Colonic mucosa (tissue), 4 donors: Measurements from ENCODE around the gene SLC7A11. TPM values are rescaled to one million over a fixed set of nuclear protein-coding genes. Genes with fewer than 3 reads are reported as not detected.

Experiments
- DNase-seq: peaks from one replicate; pipeline ENCODE4 v3.0.0-alpha.2; 2020
- H3K27ac ChIP-seq: fragments of 200-600 bp; one replicate; pipeline ENCODE4 v1.8.0; 2021
- H3K27me3 ChIP-seq: fragments of 200-600 bp; one replicate; pipeline ENCODE4 v1.8.0; 2021
- H3K36me3 ChIP-seq: fragments of 200-600 bp; one replicate; pipeline ENCODE4 v1.8.0; 2021
- H3K4me1 ChIP-seq: fragments of 200-600 bp; one replicate; pipeline ENCODE4 v1.8.0; 2021; ENCODE audit warnings: mild to moderate bottlenecking
- H3K4me3 ChIP-seq: fragments of 200-600 bp; one replicate; pipeline ENCODE4 v1.8.0; 2021
- H3K9ac ChIP-seq, 2 donors: one replicate each; pipeline ENCODE4 v1.7.0; 2013; ENCODE audit warnings: control low read depth in 2 of 2, low read depth in 2 of 2, low read length in 2 of 2
- H3K9me3 ChIP-seq: fragments of 200-600 bp; one replicate; pipeline ENCODE4 v1.8.0; 2021
- intact Hi-C: fragments of 100-400 bp; cut with DNase I; formaldehyde crosslinking; loops from one replicate; pipeline ENCODE4 v1.14.1; 2022
- total RNA-seq, 2 donors: library from RNA; stranded (reverse); fragmentation: NEBNext Ultra II Directional in 1 of 2; extraction: Animal tissue kit (Norgen Biotek cat#: 25700) in 1 of 2; gene quantifications; one replicate each; pipeline ENCODE4 v1.2.1, GENCODE V29; 2021
- TF ChIP-seq, protein P1 (sequence below): fragments of 200-600 bp; IDR thresholded peaks from one replicate; pipeline ENCODE4 v1.8.0; 2022; ENCODE audit warnings: antibody characterized with exemption, mild to moderate bottlenecking
- donor health status: healthy.
- donor health status: DM: no; HTN: no; CAD: no.
- donor health status: DM: no; HTN: no; CAD: no.

The SLC7A11 gene
- total RNA-seq, 2 donors from 2014 or later = 2.9 to 3.8 TPM

- Histone ChIP-seq H3K9ac (no peak overlapping the region), H3K36me3 (no peaks in the 10 kb centered on the region), H3K4me1 (no peaks in the 10 kb centered on the region), H3K27ac (no peak overlapping the region), H3K9me3 (no peaks in the 10 kb centered on the region), H3K4me3 (no peak overlapping the region), H3K27me3 (no peaks in the 10 kb centered on the region)
- DNase-seq = no peak
- intact Hi-C loops = no loop called here
- TF ChIP-seq, protein P1, sequence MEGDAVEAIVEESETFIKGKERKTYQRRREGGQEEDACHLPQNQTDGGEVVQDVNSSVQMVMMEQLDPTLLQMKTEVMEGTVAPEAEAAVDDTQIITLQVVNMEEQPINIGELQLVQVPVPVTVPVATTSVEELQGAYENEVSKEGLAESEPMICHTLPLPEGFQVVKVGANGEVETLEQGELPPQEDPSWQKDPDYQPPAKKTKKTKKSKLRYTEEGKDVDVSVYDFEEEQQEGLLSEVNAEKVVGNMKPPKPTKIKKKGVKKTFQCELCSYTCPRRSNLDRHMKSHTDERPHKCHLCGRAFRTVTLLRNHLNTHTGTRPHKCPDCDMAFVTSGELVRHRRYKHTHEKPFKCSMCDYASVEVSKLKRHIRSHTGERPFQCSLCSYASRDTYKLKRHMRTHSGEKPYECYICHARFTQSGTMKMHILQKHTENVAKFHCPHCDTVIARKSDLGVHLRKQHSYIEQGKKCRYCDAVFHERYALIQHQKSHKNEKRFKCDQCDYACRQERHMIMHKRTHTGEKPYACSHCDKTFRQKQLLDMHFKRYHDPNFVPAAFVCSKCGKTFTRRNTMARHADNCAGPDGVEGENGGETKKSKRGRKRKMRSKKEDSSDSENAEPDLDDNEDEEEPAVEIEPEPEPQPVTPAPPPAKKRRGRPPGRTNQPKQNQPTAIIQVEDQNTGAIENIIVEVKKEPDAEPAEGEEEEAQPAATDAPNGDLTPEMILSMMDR = no peak
These were observed 50.0 kb downstream of the SLC7A11 start for GRCh38 chr4:138192113-138192512.

- TF ChIP-seq, protein P1 = no peak
- H3K36me3 ChIP-seq = no peaks in the 10 kb centered on the region
- H3K4me3 ChIP-seq = no peak overlapping the region
- no peaks in the 10 kb centered on the region for H3K4me1 ChIP-seq
- intact Hi-C loops = no loop called here
- no peak overlapping the region for H3K27ac ChIP-seq
- no peaks in the 10 kb centered on the region for H3K9me3 ChIP-seq
- H3K9ac ChIP-seq = no peak overlapping the region
- H3K27me3 ChIP-seq = no peaks in the 10 kb centered on the region
- no peak for DNase-seq
These were observed 51.7 kb downstream of the SLC7A11 start for GRCh38 chr4:138190452-138190858.

DNA sequence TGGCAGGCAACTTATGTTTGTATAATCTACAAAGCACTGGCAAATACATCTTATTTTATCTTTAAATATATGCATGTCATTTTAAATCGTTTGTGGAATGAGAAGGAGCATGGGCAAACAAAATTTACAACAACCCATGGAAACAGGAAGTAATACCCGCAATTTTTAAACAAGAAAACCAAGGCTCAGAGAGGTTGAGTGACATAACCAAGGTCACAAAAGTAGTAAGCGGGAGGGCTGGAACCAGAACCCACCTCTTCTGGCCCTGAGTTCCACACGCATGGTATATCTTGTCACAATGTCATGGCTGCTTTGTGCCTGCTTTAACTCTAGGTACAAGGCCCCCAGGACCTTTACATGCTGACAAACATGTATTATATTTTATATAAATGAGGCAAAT, 52.9 kb downstream of the SLC7A11 start:
- Histone ChIP-seq H3K9me3 (no peaks in the 10 kb centered on the region), H3K36me3 (no peaks in the 10 kb centered on the region), H3K4me1 (no peaks in the 10 kb centered on the region), H3K9ac (no peak overlapping the region), H3K27me3 (no peaks in the 10 kb centered on the region), H3K4me3 (no peak overlapping the region), H3K27ac (no peak overlapping the region)
- intact Hi-C loops = loop anchor here (10.0 kb wide), 1 partner anchor 374 kb away; no protein-coding TSS in a partner anchor
- DNase-seq = no peak
- TF ChIP-seq, protein P1 = no peak

GRCh38 chr4:138188406-138189084, 53.6 kb downstream of the SLC7A11 start:
- Histone ChIP-seq H3K36me3 (no peaks in the 10 kb centered on the region), H3K4me3 (no peak overlapping the region), H3K9ac (no peak overlapping the region), H3K9me3 (no peaks in the 10 kb centered on the region), H3K27me3 (no peaks in the 10 kb centered on the region), H3K27ac (no peak overlapping the region), H3K4me1 (no peaks in the 10 kb centered on the region)
- no peak for DNase-seq
- intact Hi-C loops = loop anchor here (10.0 kb wide), 1 partner anchor 374 kb away; no protein-coding TSS in a partner anchor
- TF ChIP-seq, protein P1 = no peak

DNA sequence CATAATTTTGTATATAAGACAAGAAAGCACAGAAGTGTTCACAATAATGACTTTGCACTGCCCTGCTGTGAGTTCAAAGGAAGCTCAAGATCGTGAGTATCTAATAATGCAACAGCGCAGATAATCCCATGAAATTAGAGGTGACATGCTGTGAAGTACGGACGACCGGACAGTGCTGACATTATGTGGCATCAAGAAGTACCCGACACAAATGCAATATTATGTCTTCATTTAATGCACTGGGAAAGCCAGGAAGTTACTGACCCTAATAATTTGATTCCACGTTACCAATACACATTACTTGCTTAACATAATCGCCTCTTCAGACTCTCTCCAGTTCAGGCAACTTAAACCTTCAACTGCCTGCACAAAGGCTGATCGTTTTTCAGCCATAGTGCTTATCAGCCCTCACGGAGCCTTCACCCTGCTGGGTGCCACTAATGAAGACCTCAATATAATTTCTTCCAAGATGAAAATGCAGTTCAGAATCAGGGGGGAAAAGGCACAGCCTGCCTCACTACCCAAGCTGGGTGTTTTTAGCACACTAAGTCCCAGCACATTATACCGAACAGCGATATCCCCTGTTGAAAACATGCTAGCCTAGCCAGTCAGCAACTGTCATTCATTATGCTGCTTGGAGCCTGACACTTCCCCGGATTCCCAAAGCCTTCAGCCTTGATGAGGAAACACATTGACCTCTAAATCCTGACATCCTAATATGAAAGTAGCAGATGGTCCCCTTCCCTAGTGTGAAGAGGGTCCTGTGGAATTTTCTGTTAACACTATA, 56.1 kb downstream of the SLC7A11 start:
- H3K9me3 ChIP-seq = no peaks in the 10 kb centered on the region
- no peak overlapping the region for H3K4me3 ChIP-seq
- no peaks in the 10 kb centered on the region for H3K36me3 ChIP-seq
- TF ChIP-seq, protein P1 = no peak
- no peaks in the 10 kb centered on the region for H3K27me3 ChIP-seq
- no peaks in the 10 kb centered on the region for H3K4me1 ChIP-seq
- intact Hi-C loops = loop anchor here (10.0 kb wide), 1 partner anchor 371 kb away; no protein-coding TSS in a partner anchor
- H3K9ac ChIP-seq = no peak overlapping the region
- H3K27ac ChIP-seq = no peak overlapping the region
- DNase-seq = no peak
